ENCODE measurements around the gene HOXB9.

The HOXB9 gene

DNA sequence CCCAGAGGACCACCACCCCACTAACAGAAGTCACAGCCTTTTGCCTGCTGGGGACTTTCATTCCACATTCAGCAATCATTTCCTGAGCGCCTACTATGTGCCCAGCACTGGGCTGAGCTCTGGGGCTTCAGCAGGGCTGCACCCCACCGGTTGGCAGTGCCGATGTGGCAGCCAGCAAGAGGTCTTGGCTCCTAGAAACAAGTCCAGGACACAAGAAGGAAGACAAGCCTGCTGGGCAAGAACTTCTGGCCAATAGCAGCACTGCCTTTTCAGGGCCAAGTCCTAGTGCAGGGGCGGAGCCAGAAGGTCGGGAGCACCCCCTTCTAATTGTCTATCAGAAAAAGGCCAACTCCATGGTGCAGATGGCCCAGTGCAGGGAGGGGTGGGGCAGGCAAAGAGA, 13.0 kb upstream of the HOXB9 start:
- DNase-seq, result no peak

DNA sequence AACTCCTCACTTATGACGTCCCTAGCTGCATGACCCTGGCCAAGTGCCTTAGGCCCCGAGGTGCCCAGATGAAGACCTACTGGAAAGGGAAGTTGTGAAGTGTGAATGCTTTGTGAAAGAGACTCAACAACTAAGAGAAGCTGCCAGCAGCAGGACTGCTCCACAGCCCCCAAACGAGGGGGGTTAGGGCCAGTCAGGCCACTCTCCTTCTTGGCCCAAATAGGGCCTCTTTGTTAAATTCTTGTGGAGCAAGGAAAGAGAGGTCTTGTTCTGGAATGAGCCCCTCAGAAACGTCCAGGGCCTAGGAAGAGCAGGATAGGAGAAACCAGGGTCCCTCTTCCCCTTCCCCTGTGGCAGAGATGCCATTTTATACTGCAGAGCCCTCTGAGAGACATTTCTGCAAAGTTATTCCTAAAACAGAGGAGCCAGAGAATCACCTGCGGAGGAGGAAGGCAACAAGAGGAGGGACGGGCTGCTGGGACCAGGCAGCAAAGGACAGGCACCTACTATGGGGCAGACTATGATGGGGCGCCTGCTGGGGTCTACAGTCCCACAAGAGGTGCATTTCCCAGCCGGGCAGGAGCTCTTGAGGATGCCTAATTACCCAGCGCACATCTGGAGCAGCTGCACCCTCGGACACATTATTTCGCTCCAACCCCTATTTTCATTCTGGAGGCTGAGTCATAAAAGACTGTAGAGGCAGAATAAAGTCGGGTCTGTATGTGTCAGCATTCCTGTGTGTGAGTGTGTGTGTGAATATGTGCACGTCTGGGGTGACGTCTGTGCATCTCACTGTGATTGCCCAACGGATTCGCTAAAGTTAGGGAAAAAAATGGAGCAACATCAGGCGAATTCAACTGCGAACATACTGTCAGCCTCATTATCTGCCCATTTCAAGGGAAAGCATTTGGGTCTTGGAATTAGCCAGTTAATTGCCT, 11.4 kb upstream of the HOXB9 start:
- DNase-seq, result no peak

DNA sequence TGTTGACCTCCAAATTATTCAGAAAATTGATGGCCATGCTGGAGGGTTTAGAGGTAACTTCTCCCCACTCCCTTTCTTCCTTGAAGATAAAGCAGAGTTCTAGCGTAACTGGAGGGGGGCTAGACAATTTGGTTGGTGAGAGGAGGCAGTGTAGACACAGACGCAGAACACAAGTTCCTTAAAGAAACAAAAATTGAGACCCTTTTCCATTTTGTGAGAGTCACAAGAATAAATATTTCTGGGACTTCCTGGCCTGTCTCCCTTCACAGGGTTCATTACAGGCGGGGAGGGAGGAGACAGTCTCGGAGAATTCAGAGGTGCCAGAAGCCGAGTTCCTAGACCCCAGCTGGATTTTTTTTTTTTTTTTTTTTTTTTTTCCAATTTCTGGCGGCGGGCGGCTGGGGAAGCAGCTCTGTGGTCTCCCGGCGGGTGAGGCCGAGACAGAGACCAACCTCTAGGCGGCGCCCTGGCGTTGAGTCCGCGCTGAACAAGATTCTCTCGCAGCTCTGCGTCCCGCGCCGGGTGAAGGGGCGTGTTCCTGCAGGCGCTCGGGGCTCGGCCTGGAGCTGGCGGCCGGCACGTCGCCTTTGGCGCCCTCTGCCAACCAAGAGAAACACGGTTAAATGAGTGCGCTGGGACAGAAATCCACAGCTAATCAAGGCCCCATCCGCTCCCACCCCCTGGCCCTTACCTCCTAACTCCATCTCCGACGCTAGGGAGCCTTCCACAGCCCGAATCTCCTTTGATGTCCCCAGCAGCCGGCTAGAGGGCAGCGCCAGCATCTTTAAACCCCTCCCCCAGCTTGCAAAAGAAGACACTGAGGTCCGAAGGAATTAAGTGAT, 10.2 kb upstream of the HOXB9 start:
- peak; percentile 74 for DNase-seq

DNA sequence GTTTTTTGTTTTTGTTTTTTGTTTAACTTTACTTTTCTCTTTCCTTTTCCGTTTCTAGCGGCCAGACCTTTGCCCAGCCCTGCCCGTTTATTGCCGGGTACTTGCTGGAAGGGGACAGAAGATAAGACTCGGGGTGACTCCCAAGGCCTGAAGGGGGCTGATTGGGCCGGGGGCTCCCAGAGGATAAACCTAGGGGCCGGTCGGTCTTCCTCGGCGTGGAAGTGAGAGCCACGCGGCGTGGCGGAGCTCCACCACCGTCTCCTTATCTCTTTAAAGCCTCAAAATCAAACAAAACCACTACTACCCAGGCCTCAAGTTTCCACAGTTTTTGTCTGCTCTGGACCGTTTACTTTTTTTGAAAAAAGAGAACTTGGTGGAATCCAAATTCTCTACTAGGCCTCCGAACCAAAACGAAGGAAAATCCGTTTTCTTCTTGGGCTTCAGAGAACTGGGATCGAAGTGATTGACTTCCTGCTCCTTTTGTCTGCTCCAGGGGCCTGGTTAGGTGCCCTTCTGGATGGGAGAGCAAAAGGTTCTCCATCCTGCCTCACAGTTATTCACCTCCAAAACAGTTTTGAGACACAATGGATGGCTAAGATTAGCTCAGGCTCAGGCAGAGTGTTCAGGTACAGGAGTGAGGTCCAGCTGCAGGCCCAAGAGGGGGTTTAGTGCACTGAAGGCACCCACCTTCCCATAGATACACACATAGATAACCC, 8.5 kb upstream of the HOXB9 start:
- DNase-seq, result no peak

DNA sequence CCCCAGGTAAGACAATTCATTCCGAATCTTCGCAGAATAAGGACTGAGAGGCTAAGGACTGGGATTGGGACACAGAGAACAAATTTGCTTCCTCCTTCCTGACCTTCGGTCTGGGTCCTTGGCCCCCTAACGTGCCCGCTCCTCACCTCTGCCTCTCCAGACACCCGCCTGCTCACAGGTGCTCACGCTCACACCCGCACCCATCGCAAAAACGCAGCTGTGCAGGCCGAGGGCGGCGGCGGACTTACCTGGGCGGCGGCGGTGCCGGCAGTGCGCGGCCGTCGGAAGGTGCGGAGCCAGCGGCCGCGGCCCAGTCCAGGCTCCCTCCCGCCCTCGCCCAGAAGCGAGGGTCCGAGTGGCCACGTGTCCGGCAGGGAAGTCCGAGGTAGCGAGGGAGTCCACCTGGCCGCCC, 7.1 kb upstream of the HOXB9 start:
- DNase-seq, result no peak

DNA sequence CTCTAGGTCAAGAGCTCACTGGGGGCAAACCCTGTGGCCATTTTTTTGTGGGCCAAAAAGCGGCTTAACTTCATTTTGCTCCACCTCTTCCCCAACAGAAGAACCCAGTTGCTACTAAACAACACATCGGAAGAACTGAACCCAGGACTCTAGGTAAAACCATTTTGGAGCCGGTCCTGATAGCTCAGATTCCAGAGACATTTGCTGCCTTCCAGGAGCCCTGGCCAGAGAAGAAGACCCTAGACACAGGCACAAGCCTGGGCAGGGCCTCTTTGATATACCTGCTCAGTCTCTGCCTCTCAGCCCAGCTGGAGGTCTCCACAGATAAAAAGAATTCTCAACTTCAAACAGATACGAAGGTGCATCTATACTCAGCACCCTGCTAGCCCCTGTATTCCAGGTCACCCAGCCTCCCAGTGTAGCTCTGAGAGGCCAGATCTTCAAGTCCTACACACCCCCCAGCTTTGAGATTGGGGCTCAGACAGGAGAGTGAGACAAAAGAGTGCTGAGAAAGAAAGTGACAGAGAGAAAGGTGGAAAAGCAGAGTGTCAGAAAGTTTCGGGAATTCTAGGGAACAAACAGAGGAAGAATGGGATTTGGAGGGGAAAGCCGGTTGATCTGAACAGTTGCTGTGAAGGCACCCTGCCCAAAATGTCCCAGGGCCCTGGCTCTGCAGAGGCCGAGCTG, 6.6 kb upstream of the HOXB9 start:
- no peak for DNase-seq

DNA sequence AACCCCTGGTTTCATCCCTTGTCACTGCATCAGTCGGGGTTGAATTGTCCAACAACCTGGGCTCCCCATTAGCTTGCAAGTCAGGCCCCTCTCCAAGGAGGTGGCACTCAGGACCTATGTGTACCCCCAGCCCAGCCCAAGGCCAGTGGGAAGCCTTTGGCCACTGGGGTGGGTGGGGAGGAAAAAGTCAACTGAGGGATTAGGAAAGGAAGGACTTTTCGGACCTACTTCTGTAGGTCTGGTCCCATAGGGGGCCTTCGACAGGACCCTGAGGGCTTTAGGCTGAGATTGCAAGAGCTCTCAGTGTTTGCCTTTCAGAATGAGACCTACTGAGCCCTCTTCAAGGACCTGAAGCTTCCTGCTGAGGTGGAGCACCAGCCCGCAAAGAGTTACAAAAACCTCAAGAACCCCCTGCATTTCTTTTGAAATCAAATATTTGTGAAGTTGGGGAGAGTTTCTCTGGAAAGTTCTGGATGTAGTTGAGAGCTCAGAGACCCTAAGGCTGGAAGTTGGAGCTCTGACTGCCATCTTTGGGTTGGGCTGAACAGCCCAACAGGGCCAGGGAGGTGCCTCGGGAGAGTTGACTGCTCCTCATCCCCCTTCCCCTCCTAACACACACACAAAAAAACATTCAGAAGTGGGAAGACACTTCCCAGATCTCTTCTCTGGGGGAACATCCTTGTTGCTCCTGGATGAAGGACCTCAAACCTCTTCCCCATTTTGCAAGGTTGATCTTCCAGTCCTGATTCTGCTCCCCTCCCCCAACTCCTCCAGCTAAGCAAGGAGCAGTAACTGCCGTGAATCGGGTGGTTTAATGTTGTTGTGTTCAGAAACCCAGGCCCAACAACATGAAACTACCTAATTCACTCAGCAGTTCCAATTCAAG, 5.8 kb upstream of the HOXB9 start:
- no peak for DNase-seq

DNA sequence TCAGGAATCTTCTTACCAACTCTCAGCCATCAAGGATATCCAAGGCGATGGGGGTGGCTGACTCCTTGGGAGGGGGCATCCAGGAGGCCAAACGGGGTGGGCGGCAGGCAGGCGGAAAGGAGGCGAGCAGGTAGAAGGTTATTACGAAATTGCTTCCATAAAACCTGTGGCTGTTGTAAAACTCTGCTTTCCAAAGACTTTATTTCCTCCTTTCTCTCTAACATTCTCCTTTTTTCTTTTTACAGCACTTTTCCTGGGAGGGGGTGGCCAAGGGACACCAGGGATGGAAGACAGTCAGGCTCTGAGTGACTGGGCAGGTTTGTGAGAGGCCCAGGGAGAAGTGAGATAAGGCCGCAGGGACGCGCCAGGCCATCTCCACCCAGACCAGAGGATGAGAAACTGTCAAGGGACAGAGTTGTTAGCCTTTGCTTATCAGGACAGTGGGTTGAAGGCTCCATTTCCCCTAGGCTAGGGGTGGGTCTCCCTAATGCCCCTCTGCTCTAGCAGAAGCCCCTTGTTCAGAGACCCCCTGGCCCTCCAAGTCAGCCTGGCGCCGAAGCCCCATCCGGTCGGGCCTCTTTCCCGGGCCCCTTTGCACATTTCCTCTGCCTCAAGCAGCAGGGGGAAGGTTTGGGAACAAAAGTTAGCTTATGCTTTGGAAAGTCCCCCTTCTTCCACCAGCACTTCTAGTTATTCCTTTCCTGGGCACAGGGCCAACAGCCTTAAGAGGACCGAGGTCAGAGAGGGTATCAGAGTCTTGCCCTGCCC, 5.0 kb upstream of the HOXB9 start:
- DNase-seq, result no peak

DNA sequence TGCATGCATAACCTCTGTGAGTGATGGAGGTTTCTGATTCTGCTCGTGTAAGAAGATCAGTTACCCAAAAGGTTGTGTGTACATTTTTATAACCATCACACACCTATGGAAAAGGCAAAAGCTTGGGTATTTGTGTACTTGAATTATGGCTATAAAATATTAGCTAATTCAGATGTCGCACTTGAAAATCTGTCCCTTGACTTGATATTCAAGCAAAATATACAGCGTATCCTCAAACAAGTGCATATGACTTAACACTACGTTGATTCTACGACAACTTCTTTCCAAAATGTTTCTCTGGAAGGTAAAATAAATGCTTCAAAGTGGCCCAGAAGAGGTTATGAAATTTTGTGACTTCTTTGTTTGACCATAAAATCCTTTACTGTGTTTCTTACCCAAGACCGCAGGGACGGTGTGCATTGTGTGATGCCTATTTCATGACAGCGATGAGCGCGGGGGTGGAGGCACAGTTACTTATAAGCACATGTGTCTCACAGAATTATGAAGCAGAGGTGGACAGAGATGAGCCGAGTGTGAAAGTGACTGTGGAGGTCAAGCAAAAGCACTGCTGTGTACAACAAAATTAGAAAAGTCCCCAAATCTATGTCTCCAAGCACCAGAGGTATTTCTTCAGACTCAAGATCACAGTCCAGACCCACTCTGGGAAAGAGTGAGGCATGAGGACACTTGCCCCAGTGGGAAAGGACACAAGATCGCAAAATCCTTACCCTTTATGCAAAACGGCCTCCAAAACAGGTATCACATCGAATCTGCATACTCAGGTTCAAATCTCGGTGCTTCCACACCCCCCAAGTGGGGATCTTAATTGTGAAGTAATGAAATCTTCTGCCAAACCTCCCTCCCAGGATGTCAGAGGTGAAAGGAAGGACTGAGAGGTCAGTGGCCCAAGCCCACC, 4.1 kb upstream of the HOXB9 start:
- DNase-seq, result no peak

DNA sequence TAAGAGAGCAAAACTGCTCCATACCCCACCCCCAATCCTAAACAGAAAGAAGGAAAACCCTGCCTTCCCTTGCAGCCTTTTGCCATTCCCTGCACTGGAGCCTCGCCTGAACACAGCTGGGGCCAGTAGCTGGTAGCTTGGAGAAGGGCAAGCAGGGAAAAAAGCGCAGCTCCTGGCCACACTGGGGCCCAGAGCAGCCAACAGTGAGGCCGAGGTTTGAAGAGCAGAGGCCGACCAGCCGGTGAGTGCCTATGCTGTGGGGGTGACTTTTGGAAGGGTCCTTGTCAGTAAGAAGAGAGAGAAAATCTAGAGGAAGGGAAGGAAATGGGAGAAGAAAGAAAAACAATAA, 3.2 kb upstream of the HOXB9 start:
- no peak for DNase-seq

DNA sequence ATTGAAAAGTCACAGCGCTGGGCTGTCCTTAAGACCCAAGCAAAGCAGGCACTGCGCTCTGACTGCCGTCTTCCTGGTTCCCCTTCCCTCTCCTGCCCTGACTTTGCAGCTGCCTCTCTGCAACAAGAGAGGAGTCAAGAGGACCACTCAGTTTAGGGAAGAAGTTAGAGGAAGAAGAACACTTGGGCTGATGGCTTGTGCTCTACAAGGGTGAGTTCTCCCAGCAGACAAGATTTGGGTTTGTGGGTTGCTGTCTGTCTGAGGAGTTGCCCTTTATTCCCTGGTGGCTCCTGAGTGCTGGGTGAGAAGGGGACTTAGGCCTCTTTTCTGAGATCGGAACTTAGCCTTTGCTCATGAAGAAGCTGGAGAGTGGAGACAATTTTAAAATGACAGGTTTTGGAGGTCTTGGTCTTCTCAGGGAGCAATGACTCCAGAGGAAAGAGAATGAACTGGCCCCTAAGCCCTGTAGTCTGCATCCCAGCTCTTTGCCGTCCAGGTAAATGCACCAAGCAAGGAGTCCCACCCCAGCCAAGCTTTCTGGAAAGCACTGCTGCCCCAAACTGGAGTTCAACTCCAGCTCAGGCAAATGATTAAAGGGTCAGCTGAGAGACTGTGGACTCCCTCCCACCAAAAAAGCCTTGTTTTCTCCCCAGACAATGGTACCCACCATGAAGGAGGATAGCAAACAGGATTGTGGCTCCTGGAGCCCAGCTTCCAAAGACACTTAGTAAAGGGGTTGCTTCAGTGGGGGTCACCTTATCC, 2.7 kb upstream of the HOXB9 start:
- no peak for DNase-seq

DNA sequence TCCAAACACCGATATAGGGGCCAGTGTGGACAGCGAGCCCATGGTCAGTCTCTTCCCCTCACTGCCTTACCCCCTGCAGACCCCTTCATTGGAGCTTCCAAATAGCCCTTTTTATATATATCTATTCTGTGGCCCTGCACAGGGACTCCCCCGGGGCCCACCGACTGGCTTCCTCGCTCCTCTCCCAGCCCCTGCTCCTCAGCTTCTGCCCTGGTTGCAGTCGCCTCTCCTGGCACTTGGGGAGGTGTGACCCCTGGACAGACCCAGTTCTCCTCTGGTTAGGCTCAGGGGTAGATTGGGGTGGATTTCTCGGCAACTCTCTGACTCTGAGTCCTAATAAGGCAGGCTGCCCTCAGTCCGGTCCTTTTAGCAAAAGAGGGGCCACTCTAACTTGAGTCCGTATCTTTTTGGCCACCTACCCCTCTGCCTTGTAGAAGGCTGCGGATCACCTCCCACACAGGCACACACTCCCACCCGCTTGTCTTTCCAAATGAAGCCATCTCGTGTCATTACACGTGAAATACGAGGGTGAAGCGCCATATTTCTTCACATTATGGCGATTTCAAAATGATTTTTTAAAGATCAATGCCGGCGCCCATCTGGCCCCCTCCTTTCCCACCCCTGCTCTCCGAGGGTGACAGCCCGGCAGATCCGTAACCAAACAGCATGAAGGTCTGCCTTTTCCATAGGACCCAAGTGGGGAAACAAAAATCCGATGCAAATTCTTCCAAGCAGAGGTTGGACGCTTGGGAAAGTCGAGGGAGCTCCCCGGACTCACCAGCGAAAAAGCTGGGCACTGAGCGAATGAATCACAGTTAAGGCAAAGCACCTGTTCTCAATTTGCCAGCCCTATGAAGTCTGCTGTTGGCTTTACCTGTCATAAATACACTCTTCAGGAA, 1.7 kb upstream of the HOXB9 start:
- no peak for DNase-seq

DNA sequence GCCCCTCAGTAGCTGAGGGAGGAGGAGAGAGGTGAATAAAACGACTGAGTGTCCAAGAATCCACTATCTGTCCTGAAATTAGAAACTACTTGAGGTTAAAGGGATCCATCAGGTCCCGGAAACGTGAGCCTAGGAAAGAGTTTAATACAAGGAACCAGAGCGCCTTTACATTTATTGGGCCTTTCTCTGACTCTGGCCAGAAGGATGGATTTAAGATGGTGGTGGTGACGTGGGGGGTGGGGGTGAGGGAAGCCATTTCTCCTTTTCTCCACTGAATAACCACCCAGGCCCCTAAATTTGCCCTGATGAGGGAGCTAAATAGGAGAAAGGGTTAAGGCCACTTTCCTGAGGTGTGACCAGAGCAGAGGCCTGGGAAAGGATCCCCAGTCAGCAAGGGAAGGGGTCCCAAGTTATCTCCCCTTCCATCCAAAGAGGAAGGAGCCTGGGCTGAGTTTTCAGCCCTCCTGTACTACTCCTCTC, 1.0 kb upstream of the HOXB9 start:
- no peak for DNase-seq

DNA sequence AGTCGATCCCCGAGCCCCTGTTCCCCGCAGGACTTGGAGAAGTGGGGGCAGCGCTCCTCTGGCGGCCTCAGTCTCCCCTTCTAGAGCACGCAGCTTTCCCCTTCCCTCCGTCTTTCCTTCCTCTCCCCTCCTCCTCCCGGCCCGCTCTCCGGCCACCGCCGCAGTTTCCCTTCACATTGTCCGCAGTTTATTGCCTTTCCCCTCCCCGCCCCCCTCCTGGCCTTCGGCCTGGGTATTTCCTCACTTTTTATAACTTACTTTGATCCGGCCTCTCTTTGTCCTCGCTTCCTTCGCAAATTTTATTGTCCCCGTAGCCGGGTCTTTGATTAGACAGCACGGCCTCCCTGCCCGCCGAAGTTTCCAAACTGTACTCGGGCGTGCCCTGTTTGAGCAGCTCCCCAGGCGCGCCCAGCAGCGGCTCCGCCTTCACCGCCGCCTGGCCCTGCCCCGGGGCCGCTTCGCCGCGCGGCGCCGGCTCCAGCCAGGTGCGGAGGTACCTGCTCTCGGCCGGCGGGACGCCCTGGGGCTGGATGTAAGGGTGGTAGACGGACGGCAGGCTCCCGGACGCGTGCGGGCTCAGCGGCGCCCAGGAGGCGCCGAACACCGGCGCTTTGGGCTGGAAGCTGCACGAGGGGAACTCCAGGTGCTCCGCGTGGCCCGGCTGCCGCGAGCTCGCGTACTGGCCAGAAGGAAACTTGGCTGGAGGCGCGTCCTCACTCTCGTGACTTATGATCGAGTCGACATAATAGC, 488 bp downstream of the HOXB9 start:
- peak; percentile 57 for DNase-seq

DNA sequence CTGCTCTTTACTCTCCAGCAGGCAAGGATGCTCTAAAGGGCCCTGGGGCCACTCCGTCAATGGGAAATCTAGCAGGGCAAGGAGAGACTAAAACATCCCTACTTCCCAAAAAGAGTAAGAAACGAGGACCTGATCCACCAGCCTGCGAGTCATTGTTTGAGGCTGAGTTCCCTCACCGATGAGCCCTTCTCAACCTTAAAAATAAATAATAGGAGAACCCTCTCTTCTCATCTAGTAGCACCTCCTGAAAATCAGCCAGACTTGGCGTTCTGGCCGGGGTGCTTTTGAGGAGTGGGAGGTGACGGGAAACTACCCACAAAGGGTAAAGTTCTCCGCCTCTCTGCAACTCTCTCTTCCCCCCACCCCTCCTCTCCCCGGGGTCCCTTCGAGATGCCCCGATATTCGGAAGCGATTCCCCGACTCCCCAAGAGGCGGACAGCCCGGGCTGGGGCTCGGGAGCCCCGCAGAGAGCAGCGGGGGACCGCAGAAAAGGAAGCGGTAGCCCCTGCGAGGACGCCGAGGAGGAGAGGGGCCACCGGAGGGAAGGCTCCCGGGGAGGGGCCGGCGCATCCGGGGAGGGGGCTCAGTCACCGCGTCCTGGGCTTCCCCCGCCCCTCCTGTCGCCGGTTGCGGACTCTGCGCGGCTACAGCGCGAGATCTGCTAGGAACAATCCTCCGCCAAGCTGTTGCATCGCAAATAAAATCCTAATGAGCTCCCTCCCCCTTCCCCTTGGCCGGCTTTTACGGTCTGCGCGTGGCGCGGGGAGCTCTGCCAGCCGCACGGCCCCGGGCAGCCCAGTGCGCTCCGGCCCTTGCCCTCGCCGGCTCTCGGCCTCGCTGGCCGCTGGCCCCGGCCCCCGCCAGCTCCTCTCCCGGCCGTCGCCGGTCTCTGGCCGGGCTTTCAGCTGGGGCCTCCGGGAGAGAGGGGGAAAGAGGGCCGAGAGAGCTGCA, 1.3 kb downstream of the HOXB9 start:
- DNase-seq, result peak; percentile 33

DNA sequence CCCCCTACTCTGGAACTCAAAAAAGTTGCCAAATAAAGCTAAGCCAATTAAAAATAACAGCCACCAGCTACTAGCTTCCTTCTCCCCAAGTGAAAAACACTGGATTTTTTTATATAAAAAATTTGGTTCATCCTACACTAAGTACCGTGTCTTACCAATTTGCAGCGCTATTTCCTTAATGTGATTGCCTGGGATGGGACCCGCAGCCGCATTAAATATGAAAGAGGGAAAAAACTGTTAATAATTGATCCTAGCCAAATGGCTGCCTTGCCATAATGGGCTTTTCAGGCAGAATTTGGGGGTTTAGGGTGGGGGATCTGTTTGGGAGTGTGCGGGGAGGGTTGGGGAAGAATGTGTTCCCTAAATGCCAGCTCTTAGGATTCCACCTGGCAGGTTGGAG, 2.0 kb downstream of the HOXB9 start:
- DNase-seq, result no peak

All from stimulated activated CD4-positive, alpha-beta T cell treated with anti-CD3 and anti-CD28 coated beads, Interleukin-4, amount 100 ng/mL, for 1 hour (primary cell).